Panc1 (cell line): ENCODE measurements around the gene ADD1.

Experiments used
- CTCF ChIP-seq: fragments of 450-650 bp; IDR thresholded peaks from 2 replicates; pipeline ENCODE4 v1.5.1; 2017; ENCODE audit warnings: mild to moderate bottlenecking
- SIN3A ChIP-seq: IDR thresholded peaks from 2 replicates; pipeline ENCODE4 v1.6.1; 2012; ENCODE audit warnings: low read depth, mild to moderate bottlenecking, low read length, moderate library complexity, borderline replicate concordance; ENCODE audit not compliant: insufficient read depth
- TF ChIP-seq, protein P1 (sequence below), 2 experiments: IDR thresholded peaks; 2 replicates each; pipeline ENCODE4 v1.6.1; 2011 to 2012; ENCODE audit warnings: low read depth in 2 of 2, control low read depth in 1 of 2, low read length in 1 of 2, mild to moderate bottlenecking in 1 of 2, moderate library complexity in 1 of 2; ENCODE audit not compliant: insufficient read depth in 1 of 2

DNA sequence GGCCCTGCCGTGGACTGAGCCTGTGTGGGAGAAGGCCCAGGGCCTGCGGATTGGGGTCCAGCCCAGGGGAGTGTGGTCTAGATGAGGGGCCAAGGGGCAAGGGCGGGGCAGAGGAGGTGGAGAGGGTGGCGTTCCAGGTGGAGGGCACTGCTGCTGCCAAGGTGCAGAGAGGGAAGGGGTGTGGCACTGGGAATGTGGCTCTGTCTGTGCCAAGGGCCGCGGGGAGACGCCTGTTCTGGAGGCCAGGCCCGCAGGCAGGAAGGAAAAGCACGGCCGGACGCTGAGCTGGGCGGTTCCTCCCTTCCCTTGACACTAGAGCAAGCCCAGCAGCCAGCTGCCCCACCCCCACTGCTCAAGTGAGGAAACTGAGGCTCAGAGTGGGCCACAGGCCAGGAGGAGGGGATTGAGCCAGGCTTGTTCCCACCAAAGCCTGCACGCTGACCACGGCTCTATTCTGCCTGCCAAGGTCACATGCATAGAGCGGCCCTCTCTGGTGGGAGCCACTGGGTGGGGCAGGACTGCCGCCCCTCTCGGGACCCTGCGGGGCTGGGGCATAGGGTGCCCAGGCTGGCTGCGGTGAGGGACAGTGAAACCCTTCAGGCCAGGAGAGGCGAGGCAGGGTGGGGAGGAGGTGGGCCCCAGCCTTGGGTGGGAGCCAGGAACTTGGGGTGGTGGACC lies 37.8 kb upstream of the ADD1 start:
- TF ChIP-seq CTCF: no peak
- no peak for TF ChIP-seq SIN3A
- TF ChIP-seq, protein P1, sequence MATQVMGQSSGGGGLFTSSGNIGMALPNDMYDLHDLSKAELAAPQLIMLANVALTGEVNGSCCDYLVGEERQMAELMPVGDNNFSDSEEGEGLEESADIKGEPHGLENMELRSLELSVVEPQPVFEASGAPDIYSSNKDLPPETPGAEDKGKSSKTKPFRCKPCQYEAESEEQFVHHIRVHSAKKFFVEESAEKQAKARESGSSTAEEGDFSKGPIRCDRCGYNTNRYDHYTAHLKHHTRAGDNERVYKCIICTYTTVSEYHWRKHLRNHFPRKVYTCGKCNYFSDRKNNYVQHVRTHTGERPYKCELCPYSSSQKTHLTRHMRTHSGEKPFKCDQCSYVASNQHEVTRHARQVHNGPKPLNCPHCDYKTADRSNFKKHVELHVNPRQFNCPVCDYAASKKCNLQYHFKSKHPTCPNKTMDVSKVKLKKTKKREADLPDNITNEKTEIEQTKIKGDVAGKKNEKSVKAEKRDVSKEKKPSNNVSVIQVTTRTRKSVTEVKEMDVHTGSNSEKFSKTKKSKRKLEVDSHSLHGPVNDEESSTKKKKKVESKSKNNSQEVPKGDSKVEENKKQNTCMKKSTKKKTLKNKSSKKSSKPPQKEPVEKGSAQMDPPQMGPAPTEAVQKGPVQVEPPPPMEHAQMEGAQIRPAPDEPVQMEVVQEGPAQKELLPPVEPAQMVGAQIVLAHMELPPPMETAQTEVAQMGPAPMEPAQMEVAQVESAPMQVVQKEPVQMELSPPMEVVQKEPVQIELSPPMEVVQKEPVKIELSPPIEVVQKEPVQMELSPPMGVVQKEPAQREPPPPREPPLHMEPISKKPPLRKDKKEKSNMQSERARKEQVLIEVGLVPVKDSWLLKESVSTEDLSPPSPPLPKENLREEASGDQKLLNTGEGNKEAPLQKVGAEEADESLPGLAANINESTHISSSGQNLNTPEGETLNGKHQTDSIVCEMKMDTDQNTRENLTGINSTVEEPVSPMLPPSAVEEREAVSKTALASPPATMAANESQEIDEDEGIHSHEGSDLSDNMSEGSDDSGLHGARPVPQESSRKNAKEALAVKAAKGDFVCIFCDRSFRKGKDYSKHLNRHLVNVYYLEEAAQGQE (IDR thresholded peaks at IDR 0.05; ENCODE audit: insufficient read depth in 1 of 2, low read depth in 2 of 2, low read length in 1 of 2): no peak
